CD1c-positive myeloid dendritic cell (primary cell): ENCODE results near the gene TNS3.

Source experiments
- DNase-seq: peaks from one replicate; pipeline ENCODE4 v3.0.0-alpha.2; 2016; ENCODE audit errors: extremely low spot score

TNS3 gene

GRCh38 chr7:47407136-47407535 is 174.8 kb downstream of the TNS3 start:
- DNase-seq: no peak

- no peak for DNase-seq
Measured at GRCh38 chr7:47406801-47407129, 175.1 kb downstream of the TNS3 start.

- no peak for DNase-seq
Measured at GRCh38 chr7:47405921-47406800, 175.8 kb downstream of the TNS3 start.

- DNase-seq: no peak
Measured at GRCh38 chr7:47405286-47405904, 176.5 kb downstream of the TNS3 start.

- DNase-seq: peak; percentile 9
Measured at GRCh38 chr7:47404010-47404409, 177.9 kb downstream of the TNS3 start.

GRCh38 chr7:47402941-47403866 is 178.7 kb downstream of the TNS3 start:
- DNase-seq: no peak

- DNase-seq: no peak
Measured at GRCh38 chr7:47401611-47402570, 180.0 kb downstream of the TNS3 start.

- DNase-seq: no peak
Measured at GRCh38 chr7:47400741-47401206, 181.1 kb downstream of the TNS3 start.

GRCh38 chr7:47400001-47400400 is 181.9 kb downstream of the TNS3 start:
- no peak for DNase-seq

GRCh38 chr7:47394751-47395252 is 187.1 kb downstream of the TNS3 start:
- no peak for DNase-seq

- DNase-seq: no peak
Measured at GRCh38 chr7:47394216-47394615, 187.7 kb downstream of the TNS3 start.

- no peak for DNase-seq
Measured at GRCh38 chr7:47393406-47393805, 188.5 kb downstream of the TNS3 start.

GRCh38 chr7:47392241-47392759 is 189.6 kb downstream of the TNS3 start:
- DNase-seq: no peak

GRCh38 chr7:47391726-47392125 is 190.2 kb downstream of the TNS3 start:
- DNase-seq: no peak

GRCh38 chr7:47390914-47391313 is 191.0 kb downstream of the TNS3 start:
- no peak for DNase-seq

- no peak for DNase-seq
Measured at GRCh38 chr7:47389923-47390630, 191.8 kb downstream of the TNS3 start.

- DNase-seq: no peak
Measured at GRCh38 chr7:47389171-47389922, 192.6 kb downstream of the TNS3 start.

GRCh38 chr7:47387506-47387905 is 194.4 kb downstream of the TNS3 start:
- no peak for DNase-seq

GRCh38 chr7:47386273-47386835 is 195.6 kb downstream of the TNS3 start:
- no peak for DNase-seq
